ENCODE measurements around the gene C7orf33. TPM values are rescaled to one million over a fixed set of nuclear protein-coding genes. Genes with fewer than 3 reads are reported as not detected.

The C7orf33 gene
- total and polyA plus RNA-seq, 2 experiments from 2014 or later: not detected

DNA sequence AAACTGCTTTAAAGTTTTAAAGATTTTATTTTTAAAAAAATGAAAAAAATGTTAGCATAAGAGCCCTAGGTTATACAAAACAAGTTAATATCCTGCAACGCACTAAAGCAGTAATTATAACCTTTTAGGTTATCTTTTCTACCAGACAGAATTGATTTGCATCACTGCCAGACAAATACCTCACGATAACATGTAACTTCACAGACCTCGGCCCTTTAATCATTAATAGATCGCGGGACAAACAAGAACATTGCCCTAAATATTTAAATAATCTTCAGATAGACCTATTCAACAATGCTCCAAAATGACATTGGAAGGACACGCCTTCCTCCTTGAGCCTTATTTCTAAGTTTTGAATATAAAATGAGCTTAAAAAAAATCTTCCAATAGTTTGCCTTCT, 23.8 kb upstream of the C7orf33 start:
- Histone ChIP-seq H3K4me3 (no peak overlapping the region), H3K79me2 (replicated peaks; ENCODE audit: insufficient read depth) (no peaks in the 10 kb centered on the region), H4K20me1 (replicated peaks; ENCODE audit: insufficient read depth) (no peaks in the 10 kb centered on the region), H2AFZ (no peak overlapping the region), H3K27me3 (ENCODE audit: insufficient read depth) (no peaks in the 10 kb centered on the region), H3K4me1 (ENCODE audit: insufficient read depth) (0 out of 2 replicates have a peak, but pooled peaks cover 4% of the 10 kb centered on the region), H3K36me3 (ENCODE audit: insufficient read depth) (no peaks in the 10 kb centered on the region), H3K9me2 (ENCODE audit: insufficient read depth) (peaks cover 4% of the 10 kb centered on the region; the same call in 1 of the 2 replicates), H3K4me2 (no peak overlapping the region), H3K27ac (ENCODE audit: low read depth) (no peak overlapping the region), H3F3A (replicated peaks; ENCODE audit: low read depth) (no peaks in the 10 kb centered on the region)
- Mint-ChIP-seq H3K36me3 (ENCODE audit: low read depth) (peaks cover 4% of the 10 kb centered on the region; the same call in 1 of the 3 replicates), H3K4me3 (no peak overlapping the region), H3K27ac (no peak overlapping the region), H3K27me3 (ENCODE audit: insufficient read depth, low read depth, poor library complexity) (peaks cover 4% of the 10 kb centered on the region), H3K4me1 (peaks cover 11% of the 10 kb centered on the region; the same call in 2 of the 3 replicates), H3K9me3 (peaks cover 6% of the 10 kb centered on the region; the same call in 1 of the 3 replicates)
- DNase-seq (ENCODE audit: low spot score) (no peak), ATAC-seq (no peak)
- TF ChIP-seq JUNB (IDR thresholded peaks at IDR 0.05; ENCODE audit: unreplicated experiment): no peak
- TF ChIP-seq, protein P1, sequence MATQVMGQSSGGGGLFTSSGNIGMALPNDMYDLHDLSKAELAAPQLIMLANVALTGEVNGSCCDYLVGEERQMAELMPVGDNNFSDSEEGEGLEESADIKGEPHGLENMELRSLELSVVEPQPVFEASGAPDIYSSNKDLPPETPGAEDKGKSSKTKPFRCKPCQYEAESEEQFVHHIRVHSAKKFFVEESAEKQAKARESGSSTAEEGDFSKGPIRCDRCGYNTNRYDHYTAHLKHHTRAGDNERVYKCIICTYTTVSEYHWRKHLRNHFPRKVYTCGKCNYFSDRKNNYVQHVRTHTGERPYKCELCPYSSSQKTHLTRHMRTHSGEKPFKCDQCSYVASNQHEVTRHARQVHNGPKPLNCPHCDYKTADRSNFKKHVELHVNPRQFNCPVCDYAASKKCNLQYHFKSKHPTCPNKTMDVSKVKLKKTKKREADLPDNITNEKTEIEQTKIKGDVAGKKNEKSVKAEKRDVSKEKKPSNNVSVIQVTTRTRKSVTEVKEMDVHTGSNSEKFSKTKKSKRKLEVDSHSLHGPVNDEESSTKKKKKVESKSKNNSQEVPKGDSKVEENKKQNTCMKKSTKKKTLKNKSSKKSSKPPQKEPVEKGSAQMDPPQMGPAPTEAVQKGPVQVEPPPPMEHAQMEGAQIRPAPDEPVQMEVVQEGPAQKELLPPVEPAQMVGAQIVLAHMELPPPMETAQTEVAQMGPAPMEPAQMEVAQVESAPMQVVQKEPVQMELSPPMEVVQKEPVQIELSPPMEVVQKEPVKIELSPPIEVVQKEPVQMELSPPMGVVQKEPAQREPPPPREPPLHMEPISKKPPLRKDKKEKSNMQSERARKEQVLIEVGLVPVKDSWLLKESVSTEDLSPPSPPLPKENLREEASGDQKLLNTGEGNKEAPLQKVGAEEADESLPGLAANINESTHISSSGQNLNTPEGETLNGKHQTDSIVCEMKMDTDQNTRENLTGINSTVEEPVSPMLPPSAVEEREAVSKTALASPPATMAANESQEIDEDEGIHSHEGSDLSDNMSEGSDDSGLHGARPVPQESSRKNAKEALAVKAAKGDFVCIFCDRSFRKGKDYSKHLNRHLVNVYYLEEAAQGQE (IDR thresholded peaks at IDR 0.05; ENCODE audit: unreplicated experiment): no peak
- TF ChIP-seq EZH2 (IDR thresholded peaks at IDR 0.05; ENCODE audit: low read depth, unreplicated experiment): no peak
- no peak for TF ChIP-seq STAT1 (IDR thresholded peaks at IDR 0.05; ENCODE audit: unreplicated experiment)
- TF ChIP-seq NANOG (IDR thresholded peaks at IDR 0.05; ENCODE audit: borderline replicate concordance): no peak
- TF ChIP-seq CREB1 (CRISPR knock-in tag; IDR thresholded peaks at IDR 0.05; ENCODE audit: low read depth): no peak
- TF ChIP-seq, protein P2, sequence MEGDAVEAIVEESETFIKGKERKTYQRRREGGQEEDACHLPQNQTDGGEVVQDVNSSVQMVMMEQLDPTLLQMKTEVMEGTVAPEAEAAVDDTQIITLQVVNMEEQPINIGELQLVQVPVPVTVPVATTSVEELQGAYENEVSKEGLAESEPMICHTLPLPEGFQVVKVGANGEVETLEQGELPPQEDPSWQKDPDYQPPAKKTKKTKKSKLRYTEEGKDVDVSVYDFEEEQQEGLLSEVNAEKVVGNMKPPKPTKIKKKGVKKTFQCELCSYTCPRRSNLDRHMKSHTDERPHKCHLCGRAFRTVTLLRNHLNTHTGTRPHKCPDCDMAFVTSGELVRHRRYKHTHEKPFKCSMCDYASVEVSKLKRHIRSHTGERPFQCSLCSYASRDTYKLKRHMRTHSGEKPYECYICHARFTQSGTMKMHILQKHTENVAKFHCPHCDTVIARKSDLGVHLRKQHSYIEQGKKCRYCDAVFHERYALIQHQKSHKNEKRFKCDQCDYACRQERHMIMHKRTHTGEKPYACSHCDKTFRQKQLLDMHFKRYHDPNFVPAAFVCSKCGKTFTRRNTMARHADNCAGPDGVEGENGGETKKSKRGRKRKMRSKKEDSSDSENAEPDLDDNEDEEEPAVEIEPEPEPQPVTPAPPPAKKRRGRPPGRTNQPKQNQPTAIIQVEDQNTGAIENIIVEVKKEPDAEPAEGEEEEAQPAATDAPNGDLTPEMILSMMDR (conservative IDR thresholded peaks at IDR 0.05; ENCODE audit: low read depth in 2 of 2): no peak
- TF ChIP-seq, protein P3, sequence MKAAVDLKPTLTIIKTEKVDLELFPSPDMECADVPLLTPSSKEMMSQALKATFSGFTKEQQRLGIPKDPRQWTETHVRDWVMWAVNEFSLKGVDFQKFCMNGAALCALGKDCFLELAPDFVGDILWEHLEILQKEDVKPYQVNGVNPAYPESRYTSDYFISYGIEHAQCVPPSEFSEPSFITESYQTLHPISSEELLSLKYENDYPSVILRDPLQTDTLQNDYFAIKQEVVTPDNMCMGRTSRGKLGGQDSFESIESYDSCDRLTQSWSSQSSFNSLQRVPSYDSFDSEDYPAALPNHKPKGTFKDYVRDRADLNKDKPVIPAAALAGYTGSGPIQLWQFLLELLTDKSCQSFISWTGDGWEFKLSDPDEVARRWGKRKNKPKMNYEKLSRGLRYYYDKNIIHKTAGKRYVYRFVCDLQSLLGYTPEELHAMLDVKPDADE (IDR thresholded peaks at IDR 0.05): no peak
- TF ChIP-seq, protein P4, sequence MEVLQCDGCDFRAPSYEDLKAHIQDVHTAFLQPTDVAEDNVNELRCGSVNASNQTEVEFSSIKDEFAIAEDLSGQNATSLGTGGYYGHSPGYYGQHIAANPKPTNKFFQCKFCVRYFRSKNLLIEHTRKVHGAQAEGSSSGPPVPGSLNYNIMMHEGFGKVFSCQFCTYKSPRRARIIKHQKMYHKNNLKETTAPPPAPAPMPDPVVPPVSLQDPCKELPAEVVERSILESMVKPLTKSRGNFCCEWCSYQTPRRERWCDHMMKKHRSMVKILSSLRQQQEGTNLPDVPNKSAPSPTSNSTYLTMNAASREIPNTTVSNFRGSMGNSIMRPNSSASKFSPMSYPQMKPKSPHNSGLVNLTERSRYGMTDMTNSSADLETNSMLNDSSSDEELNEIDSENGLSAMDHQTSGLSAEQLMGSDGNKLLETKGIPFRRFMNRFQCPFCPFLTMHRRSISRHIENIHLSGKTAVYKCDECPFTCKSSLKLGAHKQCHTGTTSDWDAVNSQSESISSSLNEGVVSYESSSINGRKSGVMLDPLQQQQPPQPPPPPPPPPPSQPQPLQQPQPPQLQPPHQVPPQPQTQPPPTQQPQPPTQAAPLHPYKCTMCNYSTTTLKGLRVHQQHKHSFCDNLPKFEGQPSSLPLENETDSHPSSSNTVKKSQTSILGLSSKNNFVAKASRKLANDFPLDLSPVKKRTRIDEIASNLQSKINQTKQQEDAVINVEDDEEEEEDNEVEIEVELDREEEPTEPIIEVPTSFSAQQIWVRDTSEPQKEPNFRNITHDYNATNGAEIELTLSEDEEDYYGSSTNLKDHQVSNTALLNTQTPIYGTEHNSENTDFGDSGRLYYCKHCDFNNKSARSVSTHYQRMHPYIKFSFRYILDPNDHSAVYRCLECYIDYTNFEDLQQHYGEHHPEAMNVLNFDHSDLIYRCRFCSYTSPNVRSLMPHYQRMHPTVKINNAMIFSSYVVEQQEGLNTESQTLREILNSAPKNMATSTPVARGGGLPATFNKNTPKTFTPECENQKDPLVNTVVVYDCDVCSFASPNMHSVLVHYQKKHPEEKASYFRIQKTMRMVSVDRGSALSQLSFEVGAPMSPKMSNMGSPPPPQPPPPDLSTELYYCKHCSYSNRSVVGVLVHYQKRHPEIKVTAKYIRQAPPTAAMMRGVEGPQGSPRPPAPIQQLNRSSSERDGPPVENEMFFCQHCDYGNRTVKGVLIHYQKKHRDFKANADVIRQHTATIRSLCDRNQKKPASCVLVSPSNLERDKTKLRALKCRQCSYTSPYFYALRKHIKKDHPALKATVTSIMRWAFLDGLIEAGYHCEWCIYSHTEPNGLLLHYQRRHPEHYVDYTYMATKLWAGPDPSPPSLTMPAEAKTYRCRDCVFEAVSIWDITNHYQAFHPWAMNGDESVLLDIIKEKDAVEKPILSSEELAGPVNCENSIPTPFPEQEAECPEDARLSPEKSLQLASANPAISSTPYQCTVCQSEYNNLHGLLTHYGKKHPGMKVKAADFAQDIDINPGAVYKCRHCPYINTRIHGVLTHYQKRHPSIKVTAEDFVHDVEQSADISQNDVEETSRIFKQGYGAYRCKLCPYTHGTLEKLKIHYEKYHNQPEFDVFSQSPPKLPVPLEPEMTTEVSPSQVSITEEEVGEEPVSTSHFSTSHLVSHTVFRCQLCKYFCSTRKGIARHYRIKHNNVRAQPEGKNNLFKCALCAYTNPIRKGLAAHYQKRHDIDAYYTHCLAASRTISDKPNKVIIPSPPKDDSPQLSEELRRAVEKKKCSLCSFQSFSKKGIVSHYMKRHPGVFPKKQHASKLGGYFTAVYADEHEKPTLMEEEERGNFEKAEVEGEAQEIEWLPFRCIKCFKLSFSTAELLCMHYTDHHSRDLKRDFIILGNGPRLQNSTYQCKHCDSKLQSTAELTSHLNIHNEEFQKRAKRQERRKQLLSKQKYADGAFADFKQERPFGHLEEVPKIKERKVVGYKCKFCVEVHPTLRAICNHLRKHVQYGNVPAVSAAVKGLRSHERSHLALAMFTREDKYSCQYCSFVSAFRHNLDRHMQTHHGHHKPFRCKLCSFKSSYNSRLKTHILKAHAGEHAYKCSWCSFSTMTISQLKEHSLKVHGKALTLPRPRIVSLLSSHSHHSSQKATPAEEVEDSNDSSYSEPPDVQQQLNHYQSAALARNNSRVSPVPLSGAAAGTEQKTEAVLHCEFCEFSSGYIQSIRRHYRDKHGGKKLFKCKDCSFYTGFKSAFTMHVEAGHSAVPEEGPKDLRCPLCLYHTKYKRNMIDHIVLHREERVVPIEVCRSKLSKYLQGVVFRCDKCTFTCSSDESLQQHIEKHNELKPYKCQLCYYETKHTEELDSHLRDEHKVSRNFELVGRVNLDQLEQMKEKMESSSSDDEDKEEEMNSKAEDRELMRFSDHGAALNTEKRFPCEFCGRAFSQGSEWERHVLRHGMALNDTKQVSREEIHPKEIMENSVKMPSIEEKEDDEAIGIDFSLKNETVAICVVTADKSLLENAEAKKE (CRISPR knock-in tag; IDR thresholded peaks at IDR 0.05): no peak
- no peak for TF ChIP-seq ZNF114 (CRISPR knock-in tag; IDR thresholded peaks at IDR 0.05)
- TF ChIP-seq ZNF331 (CRISPR knock-in tag; IDR thresholded peaks at IDR 0.05; ENCODE audit: low read depth): no peak
- TF ChIP-seq EZH2phosphoT487 (IDR thresholded peaks at IDR 0.05; ENCODE audit: unreplicated experiment): no peak
- TF ChIP-seq POLR2AphosphoS5 (IDR thresholded peaks at IDR 0.05; ENCODE audit: low read depth): no peak
